ENCODE data around the gene CLEC20A.
A peak's percentile ranks its signal among the peaks of the same experiment; 100 is the strongest.

The CLEC20A gene

DNA sequence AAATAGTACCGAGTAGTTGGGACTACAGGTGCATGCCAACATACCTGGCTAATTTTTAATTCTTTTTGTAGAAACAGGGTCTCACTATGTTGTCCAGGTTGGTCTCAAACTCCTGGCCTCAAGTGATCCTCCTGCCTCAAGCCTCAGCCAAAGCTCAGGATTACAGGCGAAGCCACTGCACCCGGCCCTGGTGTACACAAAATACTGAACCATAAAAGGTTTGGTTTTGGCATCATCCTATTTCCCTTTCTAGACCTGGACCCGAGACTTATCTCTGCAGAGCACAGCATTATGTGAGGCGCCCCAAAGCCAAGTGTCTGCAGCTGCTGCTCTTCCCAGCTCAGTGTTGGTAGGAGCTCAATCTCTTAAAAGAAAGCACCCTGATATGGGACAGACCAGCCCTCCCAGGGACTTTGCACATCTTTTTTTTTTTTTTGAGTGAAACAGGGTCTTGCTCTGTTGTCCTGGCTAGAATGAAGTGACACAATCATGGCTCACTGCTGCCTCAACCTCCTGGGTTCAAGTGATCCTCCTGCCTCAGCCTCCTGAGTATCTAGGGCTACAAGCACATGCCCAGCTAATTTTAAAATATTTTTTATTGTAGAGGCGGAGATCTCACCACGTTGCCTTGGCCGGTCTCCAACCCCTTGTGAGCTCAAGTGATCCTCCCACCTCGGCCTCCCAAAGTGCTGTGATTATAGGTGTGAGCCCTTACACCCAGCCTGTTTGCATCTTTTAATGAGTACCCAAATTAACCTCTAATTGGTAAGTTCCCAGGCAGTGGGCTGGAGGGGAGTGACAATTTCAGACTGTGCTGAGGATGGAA lies 36.6 kb upstream of the CLEC20A start:
- intact Hi-C loops (cut with DNase I; ENCODE audit: low total_unique reads) = loop anchor here (2.0 kb wide), 1 partner anchor 219 kb away; no protein-coding TSS in a partner anchor
- H3K36me3 ChIP-seq = no peaks in the 10 kb centered on the region
- H3K4me3 ChIP-seq = no peak overlapping the region
- peaks cover 0 to 7% (median 4%) of the 10 kb centered on the region in 4 donors for H3K4me1 ChIP-seq
- peaks cover 0 to 9% of the 10 kb centered on the region in 2 donors for H3K27me3 ChIP-seq
- TF ChIP-seq, protein P1, sequence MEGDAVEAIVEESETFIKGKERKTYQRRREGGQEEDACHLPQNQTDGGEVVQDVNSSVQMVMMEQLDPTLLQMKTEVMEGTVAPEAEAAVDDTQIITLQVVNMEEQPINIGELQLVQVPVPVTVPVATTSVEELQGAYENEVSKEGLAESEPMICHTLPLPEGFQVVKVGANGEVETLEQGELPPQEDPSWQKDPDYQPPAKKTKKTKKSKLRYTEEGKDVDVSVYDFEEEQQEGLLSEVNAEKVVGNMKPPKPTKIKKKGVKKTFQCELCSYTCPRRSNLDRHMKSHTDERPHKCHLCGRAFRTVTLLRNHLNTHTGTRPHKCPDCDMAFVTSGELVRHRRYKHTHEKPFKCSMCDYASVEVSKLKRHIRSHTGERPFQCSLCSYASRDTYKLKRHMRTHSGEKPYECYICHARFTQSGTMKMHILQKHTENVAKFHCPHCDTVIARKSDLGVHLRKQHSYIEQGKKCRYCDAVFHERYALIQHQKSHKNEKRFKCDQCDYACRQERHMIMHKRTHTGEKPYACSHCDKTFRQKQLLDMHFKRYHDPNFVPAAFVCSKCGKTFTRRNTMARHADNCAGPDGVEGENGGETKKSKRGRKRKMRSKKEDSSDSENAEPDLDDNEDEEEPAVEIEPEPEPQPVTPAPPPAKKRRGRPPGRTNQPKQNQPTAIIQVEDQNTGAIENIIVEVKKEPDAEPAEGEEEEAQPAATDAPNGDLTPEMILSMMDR (IDR thresholded peaks at IDR 0.05) = no peak
- no peak overlapping the region for H3K27ac ChIP-seq
- H3K9me3 ChIP-seq = no peaks in the 10 kb centered on the region
- DNase-seq = no peak

DNA sequence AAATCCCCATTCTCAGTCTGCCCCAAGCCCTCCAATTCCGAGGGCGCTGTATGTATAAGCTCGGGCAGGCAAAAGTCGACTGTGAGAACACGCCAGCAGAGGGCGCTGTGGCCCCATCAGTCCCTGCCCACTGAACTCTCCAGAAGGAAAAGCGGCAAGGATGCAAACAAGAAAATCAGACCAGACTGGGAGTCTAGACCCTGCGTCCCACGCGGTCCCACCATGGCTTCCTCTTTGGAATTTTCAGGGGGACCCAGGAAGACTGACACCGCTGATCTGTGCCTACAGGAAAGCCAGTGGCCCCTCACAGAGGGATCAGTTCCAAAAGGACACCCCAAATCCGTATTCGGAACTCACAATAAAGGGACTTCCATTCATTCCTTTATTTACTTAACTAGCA lies 35.6 kb upstream of the CLEC20A start:
- intact Hi-C loops (cut with DNase I; ENCODE audit: low total_unique reads) = loop anchor here (2.0 kb wide), 1 partner anchor 220 kb away; no protein-coding TSS in a partner anchor
- H3K36me3 ChIP-seq = no peaks in the 10 kb centered on the region
- peaks cover 0 to 7% (median 4%) of the 10 kb centered on the region in 4 donors for H3K4me1 ChIP-seq
- H3K4me3 ChIP-seq = no peak overlapping the region
- H3K9me3 ChIP-seq = no peaks in the 10 kb centered on the region
- peak; percentile 75 to 84 for DNase-seq
- H3K27me3 ChIP-seq = peaks cover 0 to 9% of the 10 kb centered on the region in 2 donors
- no peak overlapping the region for H3K27ac ChIP-seq
- TF ChIP-seq, protein P1 (IDR thresholded peaks at IDR 0.05) = peak; percentile 80 to 88

DNA sequence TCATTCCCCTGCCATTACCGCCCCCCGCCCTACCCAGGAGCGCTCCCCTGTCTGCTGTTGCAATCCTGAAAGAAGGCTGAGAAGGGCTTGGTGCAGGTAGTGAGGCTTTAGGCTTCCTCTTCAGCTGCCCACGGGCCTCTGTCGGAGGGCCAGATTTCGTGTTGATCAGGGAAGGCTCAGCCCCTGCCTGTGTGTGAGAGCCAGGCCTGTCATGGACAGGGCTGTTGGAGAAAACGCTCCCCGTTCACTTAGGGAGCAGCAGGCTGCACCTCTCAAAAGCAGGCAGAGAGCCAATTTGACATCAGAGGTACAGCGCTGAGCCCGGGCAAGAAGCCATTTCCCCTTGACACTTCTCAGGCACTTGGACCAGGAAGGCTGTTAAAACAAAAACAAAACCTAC lies 35.1 kb upstream of the CLEC20A start:
- H3K27ac ChIP-seq = no peak overlapping the region
- peaks cover 0 to 7% (median 4%) of the 10 kb centered on the region in 4 donors for H3K4me1 ChIP-seq
- H3K36me3 ChIP-seq = no peaks in the 10 kb centered on the region
- DNase-seq = no peak
- H3K27me3 ChIP-seq = peaks cover 0 to 9% of the 10 kb centered on the region in 2 donors
- intact Hi-C loops (cut with DNase I; ENCODE audit: low total_unique reads) = loop anchor here (2.0 kb wide), 1 partner anchor 221 kb away; no protein-coding TSS in a partner anchor
- H3K4me3 ChIP-seq = no peak overlapping the region
- TF ChIP-seq, protein P1 (IDR thresholded peaks at IDR 0.05) = no peak
- H3K9me3 ChIP-seq = no peaks in the 10 kb centered on the region

DNA sequence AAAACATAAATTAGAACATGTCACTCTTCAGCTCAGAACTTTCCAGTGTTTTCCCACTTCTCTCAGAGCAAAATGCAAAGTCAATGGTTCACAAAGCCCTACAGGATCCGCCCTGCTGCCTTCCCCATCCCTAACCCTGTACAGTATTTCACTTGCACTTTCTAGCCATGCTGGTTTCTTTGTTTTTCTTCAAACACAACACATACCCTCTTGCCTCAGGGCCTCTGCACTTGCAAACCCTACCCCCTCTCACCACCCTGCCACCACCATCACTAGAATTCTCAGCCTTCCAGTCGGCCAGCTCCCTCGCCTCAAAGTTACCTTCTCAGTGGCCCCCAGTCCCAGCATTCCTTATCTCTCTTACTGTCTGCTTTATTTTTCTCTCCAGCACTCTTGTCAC lies 33.7 kb upstream of the CLEC20A start:
- intact Hi-C loops (cut with DNase I; ENCODE audit: low total_unique reads) = no loop called here
- no peaks in the 10 kb centered on the region for H3K36me3 ChIP-seq
- H3K4me1 ChIP-seq = peaks cover 0 to 7% (median 4%) of the 10 kb centered on the region in 4 donors
- H3K27ac ChIP-seq = no peak overlapping the region
- DNase-seq = peak in 1 of 2 donors; percentile 3
- H3K27me3 ChIP-seq = peaks cover 0 to 9% of the 10 kb centered on the region in 2 donors
- no peak overlapping the region for H3K4me3 ChIP-seq
- H3K9me3 ChIP-seq = no peaks in the 10 kb centered on the region
- TF ChIP-seq, protein P1 (IDR thresholded peaks at IDR 0.05) = no peak

DNA sequence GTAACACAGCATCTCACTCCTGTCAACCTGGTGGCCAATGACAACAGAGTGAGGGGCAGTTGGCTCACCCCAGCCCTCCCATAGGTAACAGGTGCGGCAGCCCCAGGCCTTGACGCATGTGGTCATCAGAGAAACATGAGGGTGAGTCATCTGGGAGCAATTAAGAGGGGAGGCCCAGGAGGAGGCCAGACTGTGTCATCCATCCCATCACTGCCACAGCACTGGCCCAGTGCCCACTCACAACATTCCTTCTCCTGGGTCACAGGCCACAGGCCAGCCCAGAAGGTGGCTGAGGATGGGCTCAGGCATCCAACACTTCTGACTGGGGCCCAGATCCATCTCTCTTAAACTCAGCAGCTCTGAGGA lies 33.3 kb upstream of the CLEC20A start:
- Histone ChIP-seq H3K9me3 (no peaks in the 10 kb centered on the region), H3K4me3 (no peak overlapping the region), H3K27ac (no peak overlapping the region), H3K4me1 (peaks cover 0 to 7% (median 4%) of the 10 kb centered on the region in 4 donors), H3K27me3 (peaks cover 0 to 9% of the 10 kb centered on the region in 2 donors), H3K36me3 (no peaks in the 10 kb centered on the region)
- TF ChIP-seq, protein P1 (IDR thresholded peaks at IDR 0.05) = no peak
- intact Hi-C loops (cut with DNase I; ENCODE audit: low total_unique reads) = no loop called here
- DNase-seq = peak in 1 of 2 donors; percentile 16

Data from tibial artery (tissue), 4 donors.